ENCODE results near the gene BCL2L14. TPM values are rescaled to one million over a fixed set of nuclear protein-coding genes. Genes with fewer than 3 reads are reported as not detected.
A peak's percentile ranks its signal among the peaks of the same experiment; 100 is the strongest.

The BCL2L14 gene
- total RNA-seq, 1 donor from 2014 or later: 0.64 TPM

GRCh38 chr12:12025799-12026386 is 44.8 kb upstream of the BCL2L14 start:
- Mint-ChIP-seq H3K4me1 (ENCODE audit: unreplicated experiment) (peaks cover 19% of the 10 kb centered on the region), H3K4me3 (ENCODE audit: unreplicated experiment) (no peak overlapping the region), H3K36me3 (ENCODE audit: low read depth, unreplicated experiment) (no peaks in the 10 kb centered on the region), H3K27me3 (ENCODE audit: unreplicated experiment) (peaks cover 5% of the 10 kb centered on the region), H3K27ac (ENCODE audit: unreplicated experiment) (no peak overlapping the region), H3K9me3 (ENCODE audit: unreplicated experiment) (no peaks in the 10 kb centered on the region)
- TF ChIP-seq, protein P1, sequence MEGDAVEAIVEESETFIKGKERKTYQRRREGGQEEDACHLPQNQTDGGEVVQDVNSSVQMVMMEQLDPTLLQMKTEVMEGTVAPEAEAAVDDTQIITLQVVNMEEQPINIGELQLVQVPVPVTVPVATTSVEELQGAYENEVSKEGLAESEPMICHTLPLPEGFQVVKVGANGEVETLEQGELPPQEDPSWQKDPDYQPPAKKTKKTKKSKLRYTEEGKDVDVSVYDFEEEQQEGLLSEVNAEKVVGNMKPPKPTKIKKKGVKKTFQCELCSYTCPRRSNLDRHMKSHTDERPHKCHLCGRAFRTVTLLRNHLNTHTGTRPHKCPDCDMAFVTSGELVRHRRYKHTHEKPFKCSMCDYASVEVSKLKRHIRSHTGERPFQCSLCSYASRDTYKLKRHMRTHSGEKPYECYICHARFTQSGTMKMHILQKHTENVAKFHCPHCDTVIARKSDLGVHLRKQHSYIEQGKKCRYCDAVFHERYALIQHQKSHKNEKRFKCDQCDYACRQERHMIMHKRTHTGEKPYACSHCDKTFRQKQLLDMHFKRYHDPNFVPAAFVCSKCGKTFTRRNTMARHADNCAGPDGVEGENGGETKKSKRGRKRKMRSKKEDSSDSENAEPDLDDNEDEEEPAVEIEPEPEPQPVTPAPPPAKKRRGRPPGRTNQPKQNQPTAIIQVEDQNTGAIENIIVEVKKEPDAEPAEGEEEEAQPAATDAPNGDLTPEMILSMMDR (IDR thresholded peaks at IDR 0.05; ENCODE audit: unreplicated experiment): no peak
- DNase-seq (ENCODE audit: low spot score): no peak

DNA sequence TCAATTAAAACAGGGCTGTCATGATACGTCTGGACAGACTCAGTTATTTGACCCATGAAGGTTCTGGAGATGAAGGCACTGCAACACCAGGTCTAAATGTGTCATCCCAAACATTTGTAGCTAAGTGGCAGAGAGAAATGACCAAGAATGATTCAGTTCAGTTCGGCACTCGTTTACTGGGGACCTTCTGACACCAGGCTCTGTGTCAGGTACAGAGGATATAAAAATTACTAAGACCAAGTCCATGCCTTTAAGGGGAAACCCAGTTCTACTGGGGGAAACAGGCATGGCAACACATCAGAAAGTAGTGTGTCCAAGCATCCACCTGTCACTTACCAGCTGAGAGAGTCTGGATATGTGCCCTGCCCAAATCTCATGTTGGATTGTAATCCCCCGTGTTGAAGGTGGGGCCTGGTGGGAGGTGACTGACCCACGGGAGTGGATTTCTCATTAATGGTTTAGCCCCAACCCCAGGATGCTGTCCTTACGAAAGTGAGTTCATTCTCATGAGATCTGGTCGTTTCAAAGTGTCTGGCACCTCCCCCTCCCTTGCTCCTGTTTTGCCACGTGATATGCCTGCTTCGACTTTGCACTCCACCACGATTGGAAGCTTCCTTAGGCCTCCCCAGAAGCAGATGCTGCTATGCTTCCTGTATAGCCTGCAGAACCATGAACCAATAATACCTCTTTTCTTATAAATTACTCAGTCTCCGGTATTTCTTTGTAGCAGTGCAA is 41.9 kb upstream of the BCL2L14 start:
- H3K4me1 Mint-ChIP-seq (ENCODE audit: unreplicated experiment): peaks cover 24% of the 10 kb centered on the region
- H3K9me3 Mint-ChIP-seq (ENCODE audit: unreplicated experiment): no peaks in the 10 kb centered on the region
- no peak for DNase-seq (ENCODE audit: low spot score)
- H3K4me3 Mint-ChIP-seq (ENCODE audit: unreplicated experiment): no peak overlapping the region
- no peaks in the 10 kb centered on the region for H3K36me3 Mint-ChIP-seq (ENCODE audit: low read depth, unreplicated experiment)
- H3K27me3 Mint-ChIP-seq (ENCODE audit: unreplicated experiment): peaks cover 2% of the 10 kb centered on the region
- TF ChIP-seq, protein P1 (IDR thresholded peaks at IDR 0.05; ENCODE audit: unreplicated experiment): no peak
- no peak overlapping the region for H3K27ac Mint-ChIP-seq (ENCODE audit: unreplicated experiment)

- DNase-seq (ENCODE audit: low spot score): no peak
- Mint-ChIP-seq H3K4me3 (ENCODE audit: unreplicated experiment) (no peak overlapping the region), H3K4me1 (ENCODE audit: unreplicated experiment) (peaks cover 27% of the 10 kb centered on the region), H3K9me3 (ENCODE audit: unreplicated experiment) (no peaks in the 10 kb centered on the region), H3K36me3 (ENCODE audit: low read depth, unreplicated experiment) (no peaks in the 10 kb centered on the region), H3K27me3 (ENCODE audit: unreplicated experiment) (peaks cover 2% of the 10 kb centered on the region), H3K27ac (ENCODE audit: unreplicated experiment) (no peak overlapping the region)
- TF ChIP-seq, protein P1 (IDR thresholded peaks at IDR 0.05; ENCODE audit: unreplicated experiment): no peak
These were observed 41.1 kb upstream of the BCL2L14 start for GRCh38 chr12:12029653-12030052.

DNA sequence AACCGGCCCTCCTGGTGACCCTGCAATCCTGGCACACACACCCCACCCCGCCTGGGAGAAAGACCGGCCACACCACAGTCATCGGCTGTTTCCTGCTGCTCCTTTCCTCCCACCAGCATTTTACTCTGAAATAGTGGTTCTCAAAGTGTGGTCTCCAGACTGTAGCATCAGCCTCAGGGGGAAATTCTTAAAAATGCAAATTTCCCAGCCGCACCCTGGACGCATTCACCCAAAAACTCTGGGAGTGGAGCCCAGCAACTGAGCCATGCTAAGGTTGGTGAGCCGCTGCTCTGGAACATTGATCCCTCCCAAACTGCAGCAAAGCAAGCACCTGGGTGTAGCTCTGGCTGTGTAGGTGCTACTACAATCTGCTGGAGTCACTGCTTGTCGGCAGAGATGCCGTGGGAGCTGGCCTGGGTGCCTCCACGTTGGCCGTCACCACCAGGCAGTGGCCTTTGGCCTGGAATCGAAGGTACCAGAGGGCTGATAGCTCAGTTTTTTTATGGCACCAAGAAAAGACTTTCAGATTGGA is 38.4 kb upstream of the BCL2L14 start:
- Mint-ChIP-seq H3K4me3 (ENCODE audit: unreplicated experiment) (peak overlapping the region; percentile 68), H3K4me1 (ENCODE audit: unreplicated experiment) (peaks cover 32% of the 10 kb centered on the region), H3K36me3 (ENCODE audit: low read depth, unreplicated experiment) (no peaks in the 10 kb centered on the region), H3K27me3 (ENCODE audit: unreplicated experiment) (peaks cover 2% of the 10 kb centered on the region), H3K9me3 (ENCODE audit: unreplicated experiment) (no peaks in the 10 kb centered on the region), H3K27ac (ENCODE audit: unreplicated experiment) (peak overlapping the region; percentile 97)
- DNase-seq (ENCODE audit: low spot score): no peak
- TF ChIP-seq, protein P1 (IDR thresholded peaks at IDR 0.05; ENCODE audit: unreplicated experiment): no peak
